Activated CD4-positive, alpha-beta memory T cell treated with anti-CD3 and anti-CD28 coated beads, Interleukin-2, amount 10 ng/mL, durations not matched to agents 7 days and 5 days (primary cell): Measurements from ENCODE around the gene EIPR1. TPM values are rescaled to one million over a fixed set of nuclear protein-coding genes. Genes with fewer than 3 reads are reported as not detected.

Experiments
- CTCF ChIA-PET: fragments of 350-600 bp; sonication (Branson Sonifier 250); formaldehyde crosslinking; loops from one replicate; lab custom pipeline; 2021; ENCODE audit warnings: antibody characterized with exemption, inconsistent platforms; lab: Charles Lee
- POLR2A ChIA-PET: fragments of 350-600 bp; sonication (Branson Sonifier 250); formaldehyde crosslinking; loops from one replicate; lab custom pipeline; 2021; ENCODE audit warnings: antibody characterized with exemption; lab: Charles Lee
- DNase-seq: peaks from one replicate; pipeline ENCODE4 v3.0.0-alpha.2; 2020
- H3K27ac Mint-ChIP-seq: one replicate; pipeline ENCODE4 v1.8.0; 2021; ENCODE audit warnings: mild to moderate bottlenecking, mixed read lengths
- H3K27me3 Mint-ChIP-seq: one replicate; pipeline ENCODE4 v1.8.0; 2021; ENCODE audit warnings: mixed read lengths
- H3K36me3 Mint-ChIP-seq: one replicate; pipeline ENCODE4 v1.8.0; 2021; ENCODE audit warnings: low read depth, mixed read lengths
- H3K4me1 Mint-ChIP-seq: one replicate; pipeline ENCODE4 v1.8.0; 2021; ENCODE audit warnings: mixed read lengths
- H3K4me3 Mint-ChIP-seq: one replicate; pipeline ENCODE4 v1.8.0; 2021; ENCODE audit warnings: mild to moderate bottlenecking, mixed read lengths
- H3K9me3 Mint-ChIP-seq: one replicate; pipeline ENCODE4 v1.8.0; 2021; ENCODE audit warnings: mixed read lengths
- total RNA-seq, 2 experiments: library from RNA; stranded (reverse); gene quantifications; one replicate each; pipeline ENCODE4 v1.2.3, GENCODE V29; 2021

Gene EIPR1
- total RNA-seq, 2 experiments from 2014 or later: 34.3 to 36.1 TPM

DNA sequence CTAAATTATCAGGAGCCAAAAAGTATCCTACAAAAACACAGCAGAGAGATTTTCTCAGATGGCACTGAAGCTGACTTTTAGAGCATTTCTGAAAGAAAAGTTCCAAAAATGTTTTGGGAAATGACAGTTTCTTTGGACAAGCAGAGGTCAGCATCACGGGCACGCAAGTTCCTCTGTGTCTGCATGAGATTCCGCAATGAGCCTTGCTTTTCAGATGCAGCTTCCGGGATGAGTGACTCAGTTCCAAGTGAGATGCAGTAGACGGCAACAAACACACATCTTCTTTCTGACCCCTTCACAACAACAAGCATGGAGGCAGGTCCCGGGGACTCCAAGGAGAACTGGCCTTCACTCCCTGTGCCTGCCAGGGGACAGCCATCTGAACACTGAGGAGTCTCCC is 76.6 kb downstream of the EIPR1 start:
- DNase-seq: no peak
- Mint-ChIP-seq H3K9me3 (no peaks in the 10 kb centered on the region), H3K4me1 (peaks cover 9% of the 10 kb centered on the region), H3K27ac (no peak overlapping the region), H3K27me3 (no peaks in the 10 kb centered on the region), H3K36me3 (peaks cover 9% of the 10 kb centered on the region), H3K4me3 (no peak overlapping the region)
- ChIA-PET CTCF (no interaction called here), POLR2A (no interaction called here)

DNA sequence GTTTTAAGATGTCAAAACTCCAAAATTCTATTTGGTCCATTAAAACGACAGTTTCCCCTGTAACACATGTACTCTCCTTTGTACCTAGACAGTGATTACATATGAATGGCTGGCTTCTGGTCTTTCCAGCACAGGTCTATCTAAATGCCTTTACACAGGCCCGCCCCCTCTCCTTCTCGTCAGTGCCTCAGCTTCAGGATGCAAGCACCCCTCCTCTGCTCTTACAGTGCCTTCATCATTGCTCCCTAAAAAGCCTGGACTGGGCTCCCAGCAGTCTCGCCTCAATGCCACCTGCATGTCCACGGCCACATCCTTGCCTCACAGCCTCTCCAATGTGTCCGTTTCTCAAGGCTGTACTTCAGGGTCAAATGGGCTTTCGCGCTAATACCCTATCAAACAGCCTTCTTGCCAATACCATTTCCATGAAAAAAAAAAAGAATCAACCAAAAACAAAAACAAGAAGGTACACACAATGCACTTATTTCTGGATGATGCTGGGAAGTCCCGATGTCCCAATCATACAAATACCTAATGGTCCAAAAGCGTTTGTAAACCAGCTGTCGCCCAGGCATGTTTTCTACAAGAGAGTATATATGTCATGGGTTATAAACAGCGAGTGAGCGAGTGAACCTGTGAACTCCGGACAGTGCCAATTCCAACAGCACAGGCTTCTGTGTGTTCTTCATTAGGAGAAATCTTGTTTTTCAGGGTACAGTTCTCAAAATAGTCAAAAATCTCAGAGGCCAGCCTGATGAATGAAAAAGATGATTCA is 77.2 kb downstream of the EIPR1 start:
- CTCF ChIA-PET: no interaction called here
- Mint-ChIP-seq H3K27ac (no peak overlapping the region), H3K4me3 (no peak overlapping the region), H3K27me3 (no peaks in the 10 kb centered on the region), H3K9me3 (no peaks in the 10 kb centered on the region), H3K36me3 (peaks cover 9% of the 10 kb centered on the region), H3K4me1 (peaks cover 9% of the 10 kb centered on the region)
- POLR2A ChIA-PET: no interaction called here
- DNase-seq: no peak

DNA sequence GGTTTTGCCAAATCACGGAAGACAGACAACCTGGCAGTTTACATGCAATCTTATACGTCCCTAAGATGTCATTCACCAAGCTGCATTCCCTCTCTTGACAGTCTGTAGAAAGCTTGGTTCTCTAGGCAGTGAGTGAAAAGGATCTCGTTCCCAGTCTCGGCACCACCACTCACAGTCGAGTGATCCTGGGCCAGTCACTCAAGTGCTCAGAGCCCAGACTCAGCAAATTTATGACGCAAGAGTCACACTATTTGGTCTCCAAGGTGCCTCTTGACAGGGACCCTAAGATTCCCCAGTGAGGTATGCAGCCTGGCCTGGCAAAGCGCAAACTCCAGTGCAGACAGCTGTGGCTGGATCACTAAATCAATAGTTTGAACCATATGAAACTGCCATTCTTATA is 77.9 kb downstream of the EIPR1 start:
- CTCF ChIA-PET: no interaction called here

DNA sequence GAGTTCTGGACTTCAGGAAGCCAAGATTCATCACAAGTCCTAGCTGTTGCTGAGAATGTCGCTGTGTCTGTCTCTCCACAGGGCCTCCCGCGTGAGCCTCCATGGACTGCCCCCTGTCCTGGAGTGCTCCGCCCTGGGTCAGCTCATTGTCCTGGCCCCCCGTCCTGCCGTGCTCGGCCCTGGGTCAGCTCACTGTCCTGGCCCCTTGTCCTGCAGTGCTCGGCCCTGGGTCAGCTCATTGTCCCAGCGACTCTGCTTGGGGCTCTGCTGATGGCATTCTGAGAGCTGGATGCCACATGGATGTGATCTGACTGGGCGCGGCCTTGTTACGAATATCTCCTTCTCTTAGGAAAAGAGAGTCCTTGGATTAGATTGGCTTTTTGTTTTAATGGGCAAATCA is 78.5 kb downstream of the EIPR1 start:
- no peak for DNase-seq
- Mint-ChIP-seq H3K36me3 (peaks cover 9% of the 10 kb centered on the region), H3K4me1 (peaks cover 8% of the 10 kb centered on the region), H3K27ac (no peak overlapping the region), H3K9me3 (no peaks in the 10 kb centered on the region), H3K4me3 (no peak overlapping the region), H3K27me3 (no peaks in the 10 kb centered on the region)
- POLR2A ChIA-PET: no interaction called here
- CTCF ChIA-PET: no interaction called here

More for the DNA sequence above, 77.9 kb downstream of the EIPR1 start:
- no peak for DNase-seq
- POLR2A ChIA-PET: no interaction called here
- Mint-ChIP-seq H3K9me3 (no peaks in the 10 kb centered on the region), H3K4me1 (peaks cover 9% of the 10 kb centered on the region), H3K36me3 (peaks cover 9% of the 10 kb centered on the region), H3K4me3 (no peak overlapping the region), H3K27ac (no peak overlapping the region), H3K27me3 (no peaks in the 10 kb centered on the region)

DNA sequence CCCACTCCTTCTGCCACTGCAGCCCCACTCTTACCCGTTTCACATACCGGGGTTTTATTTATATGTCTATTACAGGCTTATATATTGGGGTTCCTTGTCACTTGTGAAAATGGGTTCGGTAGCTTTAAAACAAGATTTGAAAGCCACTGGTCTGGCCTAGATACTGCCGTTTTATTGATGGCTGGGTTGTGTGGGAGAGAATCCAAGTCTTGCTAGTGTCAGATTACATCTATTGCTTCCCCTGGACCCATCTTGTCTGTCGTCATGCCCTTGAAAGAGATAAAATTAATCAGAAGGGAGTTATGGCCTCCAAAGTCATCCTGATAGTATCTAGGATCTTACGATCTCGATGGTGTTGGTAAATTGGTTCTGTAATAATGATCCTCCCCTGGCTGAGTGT is 79.4 kb downstream of the EIPR1 start:
- CTCF ChIA-PET: no interaction called here
- Mint-ChIP-seq H3K9me3 (no peaks in the 10 kb centered on the region), H3K4me3 (no peak overlapping the region), H3K4me1 (no peaks in the 10 kb centered on the region), H3K27ac (no peak overlapping the region), H3K36me3 (peaks cover 9% of the 10 kb centered on the region), H3K27me3 (no peaks in the 10 kb centered on the region)
- no peak for DNase-seq
- POLR2A ChIA-PET: no interaction called here

DNA sequence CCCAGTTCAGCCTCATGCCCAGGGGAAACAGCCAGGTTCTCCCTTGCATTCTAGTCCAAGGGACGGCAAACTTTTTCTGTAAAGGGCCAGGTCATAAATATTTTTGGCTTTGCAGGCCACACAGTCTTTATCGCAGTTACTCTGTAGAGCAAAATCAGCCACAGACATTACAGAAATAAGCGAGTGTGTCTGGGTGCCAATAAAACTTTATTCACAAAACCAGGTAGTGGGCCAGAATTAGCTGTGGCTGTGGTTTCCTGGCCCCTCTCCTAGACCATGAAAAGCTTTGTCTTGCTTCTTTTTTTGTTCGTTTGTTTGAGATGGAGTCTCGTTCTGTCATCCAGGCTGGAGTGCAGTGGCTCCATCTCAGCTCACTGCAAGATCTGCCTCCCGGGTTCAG is 80.1 kb downstream of the EIPR1 start:
- H3K36me3 Mint-ChIP-seq: peaks cover 8% of the 10 kb centered on the region
- H3K4me3 Mint-ChIP-seq: no peak overlapping the region
- no peaks in the 10 kb centered on the region for H3K27me3 Mint-ChIP-seq
- no peaks in the 10 kb centered on the region for H3K9me3 Mint-ChIP-seq
- ChIA-PET CTCF (no interaction called here), POLR2A (no interaction called here)
- H3K4me1 Mint-ChIP-seq: no peaks in the 10 kb centered on the region
- no peak for DNase-seq
- no peak overlapping the region for H3K27ac Mint-ChIP-seq

DNA sequence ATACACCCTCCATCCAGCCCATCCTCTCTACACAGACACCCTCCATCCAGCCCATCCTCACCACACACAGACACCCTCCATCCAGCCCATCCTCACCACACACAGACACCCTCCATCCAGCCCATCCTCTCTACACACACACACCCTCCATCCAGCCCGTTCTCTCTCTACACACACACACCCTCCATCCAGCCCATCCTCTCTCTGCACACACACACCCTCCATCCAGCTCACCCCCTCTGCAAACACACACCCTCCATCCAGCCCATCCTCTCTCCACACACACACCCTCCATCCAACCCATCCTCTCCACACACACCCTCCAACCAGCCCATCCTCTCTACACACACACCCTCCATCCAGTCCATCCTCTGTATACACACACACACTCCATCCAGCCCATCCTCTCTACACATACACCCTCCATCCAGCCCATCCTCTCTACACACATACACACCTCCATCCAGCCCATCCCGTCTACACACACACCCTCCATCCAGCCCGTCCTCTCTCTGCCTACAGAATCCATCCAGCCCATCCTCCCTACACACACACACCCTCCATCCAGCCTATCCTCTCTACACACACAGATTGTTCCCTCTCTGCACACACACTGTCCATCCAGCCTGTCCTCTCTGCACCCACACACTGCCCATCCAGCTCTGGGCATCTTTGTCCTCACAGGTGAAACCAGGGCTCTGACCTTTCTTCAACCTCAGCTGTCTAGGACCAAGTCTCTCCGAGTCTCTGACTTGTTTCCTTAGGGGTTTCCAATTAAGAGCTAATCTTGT is 81.2 kb downstream of the EIPR1 start:
- ChIA-PET CTCF (no interaction called here), POLR2A (no interaction called here)
- H3K9me3 Mint-ChIP-seq: no peaks in the 10 kb centered on the region
- no peak overlapping the region for H3K27ac Mint-ChIP-seq
- H3K4me1 Mint-ChIP-seq: no peaks in the 10 kb centered on the region
- no peaks in the 10 kb centered on the region for H3K27me3 Mint-ChIP-seq
- no peak for DNase-seq
- H3K4me3 Mint-ChIP-seq: no peak overlapping the region
- H3K36me3 Mint-ChIP-seq: peaks cover 9% of the 10 kb centered on the region

DNA sequence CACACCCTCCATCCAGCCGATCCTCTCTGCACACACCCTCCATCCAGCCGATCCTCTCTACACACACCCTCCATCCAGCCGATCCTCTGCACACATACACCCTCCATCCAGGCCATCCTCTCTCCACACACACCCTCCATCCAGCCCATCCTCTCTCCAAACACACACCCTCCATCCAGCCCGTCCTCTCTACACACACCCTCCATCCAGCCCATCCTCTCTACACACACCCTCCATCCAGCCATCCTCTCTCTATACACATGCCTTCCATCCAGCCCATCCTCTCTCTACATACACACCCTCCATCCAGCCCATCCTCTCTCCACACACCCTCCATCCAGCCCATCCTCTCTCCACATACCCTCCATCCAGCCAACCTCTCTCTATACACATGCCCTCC is 83.1 kb downstream of the EIPR1 start:
- no peak overlapping the region for H3K27ac Mint-ChIP-seq
- no peaks in the 10 kb centered on the region for H3K27me3 Mint-ChIP-seq
- POLR2A ChIA-PET: no interaction called here
- H3K4me3 Mint-ChIP-seq: no peak overlapping the region
- no peaks in the 10 kb centered on the region for H3K9me3 Mint-ChIP-seq
- no peaks in the 10 kb centered on the region for H3K4me1 Mint-ChIP-seq
- H3K36me3 Mint-ChIP-seq: peaks cover 16% of the 10 kb centered on the region
- no peak for DNase-seq
- CTCF ChIA-PET: no interaction called here

DNA sequence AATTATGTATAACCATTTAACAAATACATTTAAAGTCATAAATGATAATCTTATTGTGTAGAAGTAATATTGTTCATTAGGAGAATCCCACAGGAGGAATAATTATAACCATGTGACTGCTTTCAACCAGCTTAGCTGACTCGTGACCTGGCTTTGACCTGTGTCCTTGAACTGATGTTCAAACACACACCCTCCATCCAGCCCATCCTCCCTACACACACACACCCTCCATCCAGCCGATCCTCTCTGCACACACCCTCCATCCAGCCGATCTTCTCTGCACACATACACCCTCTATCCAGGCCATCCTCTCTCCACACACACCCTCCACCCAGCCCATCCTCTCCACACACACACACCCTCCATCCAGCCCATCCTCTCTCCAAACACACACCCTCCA is 83.5 kb downstream of the EIPR1 start:
- H3K36me3 Mint-ChIP-seq: peaks cover 19% of the 10 kb centered on the region
- no peak overlapping the region for H3K4me3 Mint-ChIP-seq
- POLR2A ChIA-PET: no interaction called here
- CTCF ChIA-PET: no interaction called here
- H3K4me1 Mint-ChIP-seq: no peaks in the 10 kb centered on the region
- no peaks in the 10 kb centered on the region for H3K27me3 Mint-ChIP-seq
- H3K9me3 Mint-ChIP-seq: peaks cover 1% of the 10 kb centered on the region
- no peak overlapping the region for H3K27ac Mint-ChIP-seq
- DNase-seq: no peak

DNA sequence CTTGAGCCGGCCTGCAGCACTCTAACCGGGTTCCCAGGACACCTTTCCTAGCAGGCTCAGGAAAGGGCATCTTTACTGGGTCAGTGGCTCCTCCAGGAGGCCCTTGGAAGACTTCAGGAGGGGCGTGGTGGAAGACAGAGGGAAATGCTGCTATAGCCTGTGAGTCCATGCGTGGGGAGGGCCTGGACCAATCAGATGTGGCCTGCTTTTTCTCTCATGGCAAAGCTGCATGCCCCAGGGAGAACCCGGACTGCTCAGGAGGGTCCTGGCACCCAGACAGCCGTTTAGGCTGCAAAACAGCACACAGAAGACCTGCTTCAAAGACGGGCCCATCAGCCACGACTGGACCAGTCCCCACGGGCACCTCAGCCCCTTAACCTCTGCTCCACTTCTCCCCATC is 84.4 kb downstream of the EIPR1 start:
- ChIA-PET POLR2A (no interaction called here), CTCF (no interaction called here)
- Mint-ChIP-seq H3K4me1 (no peaks in the 10 kb centered on the region), H3K27me3 (no peaks in the 10 kb centered on the region), H3K36me3 (peaks cover 17% of the 10 kb centered on the region), H3K9me3 (peaks cover 3% of the 10 kb centered on the region), H3K4me3 (no peak overlapping the region), H3K27ac (no peak overlapping the region)
- DNase-seq: no peak

DNA sequence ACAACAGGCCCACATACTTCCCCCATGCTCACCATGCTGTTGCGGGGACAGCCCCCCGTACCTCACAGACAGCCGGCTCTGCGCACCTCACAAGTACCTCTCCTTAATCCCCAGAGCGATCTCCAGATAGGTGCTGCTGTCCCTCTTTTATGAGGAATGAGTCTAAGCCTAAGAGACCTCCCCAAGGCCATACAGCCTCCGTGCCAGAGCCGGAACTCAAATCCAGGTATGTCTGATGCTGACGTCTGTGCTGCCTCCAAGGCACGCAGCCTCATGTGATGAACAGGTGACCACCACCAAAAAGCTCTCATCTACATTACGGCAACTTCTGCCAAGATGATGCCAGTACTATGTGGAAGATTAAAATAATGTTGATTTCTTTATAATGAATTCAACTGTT is 85.2 kb downstream of the EIPR1 start:
- DNase-seq: no peak
- no peak overlapping the region for H3K27ac Mint-ChIP-seq
- H3K36me3 Mint-ChIP-seq: peaks cover 17% of the 10 kb centered on the region
- CTCF ChIA-PET: no interaction called here
- H3K27me3 Mint-ChIP-seq: no peaks in the 10 kb centered on the region
- no peak overlapping the region for H3K4me3 Mint-ChIP-seq
- H3K4me1 Mint-ChIP-seq: no peaks in the 10 kb centered on the region
- POLR2A ChIA-PET: no interaction called here
- H3K9me3 Mint-ChIP-seq: peaks cover 6% of the 10 kb centered on the region

DNA sequence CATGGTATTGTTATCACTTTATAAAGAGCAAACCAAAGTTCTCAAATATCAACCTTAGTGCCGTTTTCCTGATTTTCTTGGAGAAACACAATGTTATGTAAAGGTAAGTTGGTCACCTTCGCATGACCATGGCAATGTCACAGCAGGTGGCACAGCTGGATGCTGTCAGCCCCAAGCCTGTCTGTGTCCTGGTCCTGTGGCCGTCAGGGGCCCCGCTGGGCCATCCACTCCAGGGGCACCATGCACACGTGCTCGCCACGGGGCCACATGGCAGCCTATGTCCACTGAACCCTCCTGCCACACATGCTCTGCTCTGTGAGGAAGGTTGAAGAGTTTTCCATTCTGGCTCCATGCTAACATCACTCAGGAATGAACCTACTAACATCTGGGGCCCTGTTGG is 85.9 kb downstream of the EIPR1 start:
- no peak overlapping the region for H3K4me3 Mint-ChIP-seq
- no peaks in the 10 kb centered on the region for H3K27me3 Mint-ChIP-seq
- ChIA-PET CTCF (no interaction called here), POLR2A (no interaction called here)
- DNase-seq: no peak
- peaks cover 22% of the 10 kb centered on the region for H3K36me3 Mint-ChIP-seq
- peaks cover 11% of the 10 kb centered on the region for H3K9me3 Mint-ChIP-seq
- no peaks in the 10 kb centered on the region for H3K4me1 Mint-ChIP-seq
- no peak overlapping the region for H3K27ac Mint-ChIP-seq

DNA sequence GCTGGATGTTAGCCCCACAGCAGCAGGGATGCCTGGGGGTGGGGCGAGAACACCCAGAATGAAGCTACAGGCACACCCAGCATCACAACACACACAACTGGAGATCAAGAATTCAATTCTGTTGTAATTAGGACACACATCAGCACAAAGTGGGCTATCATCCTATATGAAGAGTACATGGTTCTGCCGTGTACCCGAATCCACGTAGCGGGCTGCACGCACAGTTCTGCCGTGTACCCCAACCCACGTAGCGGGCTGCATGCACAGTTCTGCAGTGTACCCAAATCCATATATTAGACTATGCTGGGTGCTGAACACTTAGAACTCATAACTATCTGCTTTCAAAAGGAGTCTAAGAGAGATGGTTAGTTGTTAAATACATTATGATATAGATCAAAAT is 86.5 kb downstream of the EIPR1 start:
- Mint-ChIP-seq H3K27ac (no peak overlapping the region), H3K4me1 (no peaks in the 10 kb centered on the region), H3K36me3 (peaks cover 22% of the 10 kb centered on the region), H3K27me3 (no peaks in the 10 kb centered on the region), H3K4me3 (no peak overlapping the region), H3K9me3 (peaks cover 11% of the 10 kb centered on the region)
- POLR2A ChIA-PET: no interaction called here
- DNase-seq: no peak
- CTCF ChIA-PET: no interaction called here

DNA sequence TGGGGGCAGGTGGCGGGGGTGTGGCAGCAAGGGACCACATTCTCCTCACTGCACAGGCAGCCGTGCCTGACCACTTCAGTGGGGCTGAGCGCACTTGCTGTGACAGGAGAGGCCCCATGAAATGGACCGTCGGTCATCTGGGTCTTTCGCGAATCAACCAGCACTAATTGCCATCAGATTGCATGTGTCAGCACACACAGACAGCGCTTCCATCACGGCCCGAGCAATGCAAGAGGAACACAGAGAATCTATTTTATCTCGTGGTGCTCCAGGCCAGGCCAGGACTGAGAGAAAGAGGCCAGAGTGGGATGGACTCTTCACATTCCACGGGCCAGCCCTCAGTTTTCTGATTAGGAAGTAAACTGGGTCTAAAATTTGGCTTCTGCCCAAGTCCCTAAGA is 87.0 kb downstream of the EIPR1 start:
- ChIA-PET POLR2A (no interaction called here), CTCF (no interaction called here)
- Mint-ChIP-seq H3K9me3 (peaks cover 11% of the 10 kb centered on the region), H3K27me3 (no peaks in the 10 kb centered on the region), H3K4me1 (no peaks in the 10 kb centered on the region), H3K27ac (no peak overlapping the region), H3K36me3 (peaks cover 22% of the 10 kb centered on the region), H3K4me3 (no peak overlapping the region)
- DNase-seq: no peak
